Smooth muscle cell (in vitro differentiated cells): Measurements from ENCODE around the gene FLYWCH2. TPM values are rescaled to one million over a fixed set of nuclear protein-coding genes. Genes with fewer than 3 reads are reported as not detected.
"Not testable (repeated sequence)": the region's sequence is repeated elsewhere in the genome, so short reads cannot be mapped to it uniquely, and the experiment has no call there.

ENCODE experiments used
- DNase-seq: peaks from one replicate; lab custom pipeline; 2025; ENCODE audit not compliant: unreplicated experiment; lab: John Stamatoyannopoulos, UW
- H2AFZ ChIP-seq: fragments of 200-600 bp; sonication (generic); 2 replicates; pipeline ENCODE4 v1.6.0; 2016; ENCODE audit warnings: antibody characterized with exemption, low read depth, mild to moderate bottlenecking
- H3F3A ChIP-seq: fragments of 200-600 bp; sonication (generic); 2 replicates; pipeline ENCODE4 v1.6.0; 2017; ENCODE audit warnings: antibody characterized with exemption, low read depth
- H3K27ac ChIP-seq: fragments of 200-600 bp; sonication (generic); 2 replicates; pipeline ENCODE4 v1.5.1; 2016; ENCODE audit warnings: low read depth, mild to moderate bottlenecking
- H3K27me3 ChIP-seq: fragments of 200-600 bp; sonication (generic); 2 replicates; pipeline ENCODE4 v1.6.1; 2016; ENCODE audit warnings: low read depth, mild to moderate bottlenecking
- H3K36me3 ChIP-seq: fragments of 200-600 bp; sonication (generic); 2 replicates; pipeline ENCODE4 v1.5.1; 2016; ENCODE audit warnings: low read depth
- H3K4me1 ChIP-seq: fragments of 200-600 bp; sonication (generic); 2 replicates; pipeline ENCODE4 v1.5.1; 2016; ENCODE audit warnings: low read depth
- H3K4me2 ChIP-seq: fragments of 200-600 bp; sonication (generic); 2 replicates; pipeline ENCODE4 v1.6.0; 2016; ENCODE audit warnings: mild to moderate bottlenecking
- H3K4me3 ChIP-seq: fragments of 200-600 bp; sonication (generic); 2 replicates; pipeline ENCODE4 v1.5.1; 2016; ENCODE audit warnings: mild to moderate bottlenecking
- H3K79me2 ChIP-seq: fragments of 200-600 bp; sonication (generic); 2 replicates; pipeline ENCODE4 v1.6.0; 2016; ENCODE audit warnings: low read depth, mild to moderate bottlenecking
- H3K9ac ChIP-seq: fragments of 200-600 bp; sonication (generic); 2 replicates; pipeline ENCODE4 v1.6.0; 2016; ENCODE audit warnings: low read depth
- H3K9me3 ChIP-seq: fragments of 200-600 bp; sonication (generic); replicated peaks from 2 replicates; pipeline ENCODE4 v1.5.1; 2016; ENCODE audit warnings: low read depth
- H4K20me1 ChIP-seq: fragments of 200-600 bp; sonication (generic); 2 replicates; pipeline ENCODE4 v1.6.0; 2016; ENCODE audit warnings: low read depth
- WGBS: methylation state at CpG from one replicate; pipeline ENCODE4 v1.1.7; 2016; ENCODE audit warnings: low lambda C conversion rate; 5-methylcytosine and 5-hydroxymethylcytosine counted together
- polyA plus RNA-seq: library from polyadenylated mRNA; unstranded; fragments of >200 nt; fragmentation: Nextera tagmentation; extraction: Ambion mirVana; gene quantifications from 2 replicates; pipeline ENCODE4 v1.2.1, GENCODE V29; 2016
- total RNA-seq: library from RNA; depleted of rRNA; stranded (reverse); fragments of >200 nt; gene quantifications from 2 replicates; pipeline ENCODE4 v1.2.3, GENCODE V29; 2014
- TF ChIP-seq, protein P1 (sequence below): fragments of 200-600 bp; sonication (generic); IDR thresholded peaks from 2 replicates; pipeline ENCODE4 v1.5.1; 2017; ENCODE audit warnings: borderline replicate concordance, mild to moderate bottlenecking, antibody characterized with exemption; ENCODE audit not compliant: insufficient read depth, poor library complexity, severe bottlenecking

FLYWCH2 gene
- total and polyA plus RNA-seq, 2 experiments from 2014 or later: 31.7 to 52.7 TPM

DNA sequence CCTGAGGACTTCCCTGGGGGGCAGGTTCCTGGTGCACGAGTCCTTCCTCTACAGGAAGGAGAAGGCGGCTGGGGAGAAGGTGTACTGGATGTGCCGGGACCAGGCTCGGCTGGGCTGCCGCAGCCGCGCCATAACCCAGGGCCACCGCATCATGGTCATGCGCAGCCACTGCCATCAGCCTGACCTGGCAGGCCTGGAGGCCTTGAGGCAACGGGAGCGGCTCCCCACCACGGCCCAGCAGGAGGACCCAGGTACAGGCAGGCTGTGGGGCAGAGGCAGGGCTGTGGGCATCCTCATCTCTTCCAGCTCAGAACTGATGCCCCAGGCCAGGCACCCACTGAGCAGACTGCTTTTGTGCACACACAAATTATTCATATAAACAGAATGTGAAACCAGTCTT is 55.2 kb downstream of the FLYWCH2 start:
- Histone ChIP-seq H4K20me1 (no peaks in the 10 kb centered on the region), H3K4me3 (no peak overlapping the region), H3K36me3 (peaks cover 6% of the 10 kb centered on the region), H3K4me1 (no peaks in the 10 kb centered on the region), H2AFZ (no peak overlapping the region), H3K27ac (no peak overlapping the region), H3K9me3 (no peaks in the 10 kb centered on the region), H3K4me2 (no peak overlapping the region), H3F3A (no peaks in the 10 kb centered on the region), H3K79me2 (no peaks in the 10 kb centered on the region), H3K27me3 (no peaks in the 10 kb centered on the region), H3K9ac (no peak overlapping the region)
- 98% methylated on average over 12 of the region's 12 CpGs for WGBS
- no peak for DNase-seq
- TF ChIP-seq, protein P1, sequence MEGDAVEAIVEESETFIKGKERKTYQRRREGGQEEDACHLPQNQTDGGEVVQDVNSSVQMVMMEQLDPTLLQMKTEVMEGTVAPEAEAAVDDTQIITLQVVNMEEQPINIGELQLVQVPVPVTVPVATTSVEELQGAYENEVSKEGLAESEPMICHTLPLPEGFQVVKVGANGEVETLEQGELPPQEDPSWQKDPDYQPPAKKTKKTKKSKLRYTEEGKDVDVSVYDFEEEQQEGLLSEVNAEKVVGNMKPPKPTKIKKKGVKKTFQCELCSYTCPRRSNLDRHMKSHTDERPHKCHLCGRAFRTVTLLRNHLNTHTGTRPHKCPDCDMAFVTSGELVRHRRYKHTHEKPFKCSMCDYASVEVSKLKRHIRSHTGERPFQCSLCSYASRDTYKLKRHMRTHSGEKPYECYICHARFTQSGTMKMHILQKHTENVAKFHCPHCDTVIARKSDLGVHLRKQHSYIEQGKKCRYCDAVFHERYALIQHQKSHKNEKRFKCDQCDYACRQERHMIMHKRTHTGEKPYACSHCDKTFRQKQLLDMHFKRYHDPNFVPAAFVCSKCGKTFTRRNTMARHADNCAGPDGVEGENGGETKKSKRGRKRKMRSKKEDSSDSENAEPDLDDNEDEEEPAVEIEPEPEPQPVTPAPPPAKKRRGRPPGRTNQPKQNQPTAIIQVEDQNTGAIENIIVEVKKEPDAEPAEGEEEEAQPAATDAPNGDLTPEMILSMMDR: no peak

DNA sequence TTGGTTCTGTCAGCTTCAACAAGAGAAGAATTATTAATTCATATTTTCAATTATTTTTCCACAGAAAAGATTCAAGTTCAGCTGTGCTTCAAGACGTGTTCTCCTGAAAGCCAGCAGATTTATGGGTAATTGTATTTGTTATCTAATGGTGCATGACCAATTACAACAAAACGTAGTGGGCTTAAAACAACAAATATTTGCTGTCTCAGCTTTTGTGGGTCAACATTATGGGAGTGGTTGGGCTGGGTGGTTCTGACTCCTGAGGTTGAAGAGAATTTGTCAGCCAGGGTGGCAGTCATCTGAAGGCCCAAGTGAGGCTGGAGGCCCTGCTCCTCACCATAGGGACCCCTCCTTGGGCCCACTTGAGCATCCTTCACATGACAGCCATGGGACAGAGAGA is 57.0 kb downstream of the FLYWCH2 start:
- H3F3A ChIP-seq: no peaks in the 10 kb centered on the region
- no peaks in the 10 kb centered on the region for H3K79me2 ChIP-seq
- H3K4me1 ChIP-seq: no peaks in the 10 kb centered on the region
- TF ChIP-seq, protein P1: no peak
- no peak overlapping the region for H3K4me2 ChIP-seq
- no peaks in the 10 kb centered on the region for H3K27me3 ChIP-seq
- no peak overlapping the region for H3K4me3 ChIP-seq
- DNase-seq: no peak
- no peaks in the 10 kb centered on the region for H3K9me3 ChIP-seq
- WGBS: 87% methylated on average over 2 of the region's 2 CpGs
- no peak overlapping the region for H2AFZ ChIP-seq
- H4K20me1 ChIP-seq: no peaks in the 10 kb centered on the region
- H3K27ac ChIP-seq: no peak overlapping the region
- H3K9ac ChIP-seq: no peak overlapping the region
- H3K36me3 ChIP-seq: peaks cover 6% of the 10 kb centered on the region

DNA sequence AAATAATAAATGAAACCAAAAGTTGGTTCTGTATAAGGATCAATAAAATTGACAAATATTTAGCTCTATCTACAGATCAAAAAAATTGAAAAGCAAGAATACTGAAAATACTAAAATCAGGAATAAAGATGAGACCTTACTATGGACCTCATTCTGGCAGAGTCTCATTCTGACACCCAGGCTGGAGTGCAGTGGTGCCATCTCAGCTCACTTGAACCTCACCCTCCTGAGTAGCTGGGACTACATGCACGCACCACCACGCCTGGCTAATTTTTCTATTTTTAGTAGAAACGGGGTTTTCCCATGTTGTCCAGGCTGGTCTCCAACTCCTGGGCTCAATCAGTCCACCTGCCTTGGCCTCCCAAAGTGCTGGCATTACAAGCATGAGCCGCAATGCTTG is 59.0 kb downstream of the FLYWCH2 start:
- 96% methylated on average over 4 of the region's 4 CpGs for WGBS
- Histone ChIP-seq H3K79me2 (no peaks in the 10 kb centered on the region), H3F3A (no peaks in the 10 kb centered on the region), H3K9ac (no peak overlapping the region), H3K4me1 (no peaks in the 10 kb centered on the region), H2AFZ (no peak overlapping the region), H3K4me3 (no peak overlapping the region), H4K20me1 (no peaks in the 10 kb centered on the region), H3K27ac (no peak overlapping the region), H3K9me3 (no peaks in the 10 kb centered on the region), H3K27me3 (no peaks in the 10 kb centered on the region), H3K4me2 (no peak overlapping the region), H3K36me3 (peaks cover 6% of the 10 kb centered on the region)
- TF ChIP-seq, protein P1: no peak
- no peak for DNase-seq

DNA sequence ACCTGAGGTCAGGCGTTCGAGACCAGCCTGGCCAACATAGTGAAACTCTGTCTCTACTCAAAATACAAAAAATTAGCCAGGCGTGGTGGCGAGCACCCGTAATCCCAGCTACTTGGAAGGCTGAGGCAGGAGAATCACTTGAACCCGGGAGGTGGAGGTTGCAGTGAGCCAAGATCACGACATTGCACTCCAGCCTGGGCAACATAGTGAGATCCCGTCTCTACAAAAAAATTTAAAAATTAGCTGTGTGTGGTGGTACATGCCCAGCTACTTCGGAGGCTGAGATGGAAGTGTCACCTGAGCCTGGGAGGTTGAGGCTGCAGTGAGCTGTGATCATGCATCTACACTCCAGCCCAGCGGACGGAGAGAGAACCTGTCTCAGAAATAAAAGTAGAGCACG is 60.7 kb downstream of the FLYWCH2 start:
- not testable (repeated sequence) for DNase-seq, H3K9me3 ChIP-seq, H3F3A ChIP-seq, H4K20me1 ChIP-seq, H3K27me3 ChIP-seq, H2AFZ ChIP-seq, H3K4me3 ChIP-seq, H3K4me2 ChIP-seq, H3K4me1 ChIP-seq, H3K27ac ChIP-seq, H3K79me2 ChIP-seq, H3K36me3 ChIP-seq, H3K9ac ChIP-seq
- 97% methylated on average over 12 of the region's 12 CpGs for WGBS
